Body of pancreas (tissue), 4 donors: ENCODE measurements around the gene NKD1. TPM values are rescaled to one million over a fixed set of nuclear protein-coding genes. Genes with fewer than 3 reads are reported as not detected.

Source experiments
- ATAC-seq: fragments of 150-250 bp; one replicate; pipeline ENCODE4 v1.9.1; 2016
- DNase-seq, 4 donors: peaks; one replicate each; pipeline ENCODE4 v3.0.0-alpha.2; 2019
- H3K27ac ChIP-seq, 4 donors: fragments of 200-600 bp; sonication (generic); 1 replicate in 3 of 4; 2 replicates in 1 of 4; pipeline versions ENCODE4 v1.5.1 to v1.6.1; 2016 to 2019; ENCODE audit warnings: mild to moderate bottlenecking in 1 of 4, mixed read lengths in 1 of 4, moderate library complexity in 1 of 4
- H3K27me3 ChIP-seq, 2 donors: fragments of 200-600 bp; sonication (generic); one replicate each; pipeline ENCODE4 v1.6.0; 2016; ENCODE audit warnings: mild to moderate bottlenecking in 1 of 2
- H3K36me3 ChIP-seq, 2 donors: fragments of 200-600 bp; sonication (generic); replicated peaks in 1 of 2; 2 replicates each; pipeline ENCODE4 v1.5.1; 2016; ENCODE audit warnings: low read depth in 2 of 2; ENCODE audit not compliant: insufficient read depth in 1 of 2
- H3K4me1 ChIP-seq: fragments of 200-600 bp; sonication (generic); one replicate; pipeline ENCODE4 v1.6.0; 2016
- H3K4me3 ChIP-seq, 2 donors: fragments of 200-600 bp; sonication (generic); 1 replicate in 1 of 2; 2 replicates in 1 of 2; pipeline ENCODE4 v1.5.1; 2016 to 2019
- H3K9me3 ChIP-seq, 3 donors: fragments of 200-600 bp; sonication (generic); 1 replicate in 2 of 3; 2 replicates in 1 of 3; pipeline ENCODE4 v1.5.1; 2016
- POLR2A ChIP-seq, 3 donors: fragments of 450-650 bp; IDR thresholded peaks; one replicate each; pipeline ENCODE4 v1.6.1; 2016; ENCODE audit warnings: antibody characterized with exemption in 3 of 3, mild to moderate bottlenecking in 2 of 3
- WGBS, 2 donors: methylation state at CpG; one replicate each; pipeline ENCODE4 v1.1.5; 2017; 5-methylcytosine and 5-hydroxymethylcytosine counted together
- intact Hi-C: fragments of 100-400 bp; cut with DNase I; formaldehyde crosslinking; loops from one replicate; pipeline ENCODE4 v1.15.1; 2023
- total RNA-seq, 2 donors: library from RNA; depleted of rRNA; stranded (reverse); fragments of >200 nt; gene quantifications; one replicate each; pipeline ENCODE4 v1.1.0, GENCODE V29; 2016
- TF ChIP-seq, protein P1 (sequence below), 7 experiments: fragments of 450-650 bp in 4 of 7; fragments of 200-600 bp in 3 of 7; sonication (generic) in 3 of 7; IDR thresholded peaks; one replicate each; pipeline ENCODE4 v1.5.1; 2016 to 2019; ENCODE audit warnings: antibody characterized with exemption in 7 of 7

The NKD1 gene
- total RNA-seq, 2 donors from 2014 or later = 2.0 to 4.9 TPM

- H3K9me3 ChIP-seq = no peaks in the 10 kb centered on the region
- H3K4me1 ChIP-seq = peaks cover 12% of the 10 kb centered on the region
- H3K36me3 ChIP-seq = no peaks in the 10 kb centered on the region
- no peak overlapping the region for H3K4me3 ChIP-seq
- ATAC-seq = no peak
- TF ChIP-seq POLR2A (IDR thresholded peaks at IDR 0.05) = no peak
- TF ChIP-seq, protein P1, sequence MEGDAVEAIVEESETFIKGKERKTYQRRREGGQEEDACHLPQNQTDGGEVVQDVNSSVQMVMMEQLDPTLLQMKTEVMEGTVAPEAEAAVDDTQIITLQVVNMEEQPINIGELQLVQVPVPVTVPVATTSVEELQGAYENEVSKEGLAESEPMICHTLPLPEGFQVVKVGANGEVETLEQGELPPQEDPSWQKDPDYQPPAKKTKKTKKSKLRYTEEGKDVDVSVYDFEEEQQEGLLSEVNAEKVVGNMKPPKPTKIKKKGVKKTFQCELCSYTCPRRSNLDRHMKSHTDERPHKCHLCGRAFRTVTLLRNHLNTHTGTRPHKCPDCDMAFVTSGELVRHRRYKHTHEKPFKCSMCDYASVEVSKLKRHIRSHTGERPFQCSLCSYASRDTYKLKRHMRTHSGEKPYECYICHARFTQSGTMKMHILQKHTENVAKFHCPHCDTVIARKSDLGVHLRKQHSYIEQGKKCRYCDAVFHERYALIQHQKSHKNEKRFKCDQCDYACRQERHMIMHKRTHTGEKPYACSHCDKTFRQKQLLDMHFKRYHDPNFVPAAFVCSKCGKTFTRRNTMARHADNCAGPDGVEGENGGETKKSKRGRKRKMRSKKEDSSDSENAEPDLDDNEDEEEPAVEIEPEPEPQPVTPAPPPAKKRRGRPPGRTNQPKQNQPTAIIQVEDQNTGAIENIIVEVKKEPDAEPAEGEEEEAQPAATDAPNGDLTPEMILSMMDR (IDR thresholded peaks at IDR 0.05) = no peak
- no peak overlapping the region for H3K27ac ChIP-seq
- no peaks in the 10 kb centered on the region for H3K27me3 ChIP-seq
- intact Hi-C loops = no loop called here
- DNase-seq = no peak
- WGBS, 2 donors = 87 to 95% methylated on average over 2 of the region's 2 CpGs
These were observed 69.5 kb downstream of the NKD1 start for GRCh38 chr16:50617646-50618184.

DNA sequence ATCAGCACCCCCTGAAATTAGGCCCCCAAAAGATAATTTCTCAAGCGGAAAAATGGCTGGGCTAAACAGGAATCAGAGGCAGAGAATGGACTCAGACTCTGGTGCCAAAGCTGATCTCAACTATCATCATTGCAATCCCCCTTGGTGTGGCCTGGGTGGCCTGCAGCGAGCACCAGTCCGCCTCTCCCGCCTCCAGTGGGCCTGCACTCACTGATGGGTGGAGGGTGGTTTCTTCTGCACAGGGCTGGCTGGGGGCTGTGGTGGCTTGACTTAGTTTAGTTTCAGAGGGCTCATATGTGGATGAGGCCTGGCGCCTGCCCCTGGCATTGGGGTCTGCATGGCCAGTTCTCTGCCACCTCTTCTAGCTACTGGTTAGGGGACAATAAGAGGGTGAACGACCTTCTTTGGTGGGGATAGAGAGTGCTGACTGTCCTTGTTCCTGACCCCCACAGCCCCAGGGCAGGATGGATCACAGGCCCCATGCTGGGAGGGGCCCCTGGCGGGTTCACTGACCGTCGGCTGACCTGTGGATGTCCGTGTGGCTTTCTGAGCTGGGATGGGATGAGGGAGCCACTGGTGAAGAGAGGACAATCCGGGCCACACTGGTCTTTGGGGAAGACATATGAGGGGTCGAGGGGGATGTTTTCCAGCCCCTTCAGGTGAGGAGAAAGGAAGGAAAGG lies 70.2 kb downstream of the NKD1 start:
- DNase-seq (no peak), ATAC-seq (no peak)
- Histone ChIP-seq H3K27me3 (no peaks in the 10 kb centered on the region), H3K4me3 (no peak overlapping the region), H3K27ac (no peak overlapping the region), H3K9me3 (no peaks in the 10 kb centered on the region), H3K36me3 (no peaks in the 10 kb centered on the region), H3K4me1 (peaks cover 12% of the 10 kb centered on the region)
- TF ChIP-seq POLR2A (IDR thresholded peaks at IDR 0.05) = no peak
- TF ChIP-seq, protein P1 (IDR thresholded peaks at IDR 0.05) = no peak
- intact Hi-C loops = no loop called here
- 87 to 94% methylated on average over 12 of the region's 12 CpGs for WGBS, 2 donors

DNA sequence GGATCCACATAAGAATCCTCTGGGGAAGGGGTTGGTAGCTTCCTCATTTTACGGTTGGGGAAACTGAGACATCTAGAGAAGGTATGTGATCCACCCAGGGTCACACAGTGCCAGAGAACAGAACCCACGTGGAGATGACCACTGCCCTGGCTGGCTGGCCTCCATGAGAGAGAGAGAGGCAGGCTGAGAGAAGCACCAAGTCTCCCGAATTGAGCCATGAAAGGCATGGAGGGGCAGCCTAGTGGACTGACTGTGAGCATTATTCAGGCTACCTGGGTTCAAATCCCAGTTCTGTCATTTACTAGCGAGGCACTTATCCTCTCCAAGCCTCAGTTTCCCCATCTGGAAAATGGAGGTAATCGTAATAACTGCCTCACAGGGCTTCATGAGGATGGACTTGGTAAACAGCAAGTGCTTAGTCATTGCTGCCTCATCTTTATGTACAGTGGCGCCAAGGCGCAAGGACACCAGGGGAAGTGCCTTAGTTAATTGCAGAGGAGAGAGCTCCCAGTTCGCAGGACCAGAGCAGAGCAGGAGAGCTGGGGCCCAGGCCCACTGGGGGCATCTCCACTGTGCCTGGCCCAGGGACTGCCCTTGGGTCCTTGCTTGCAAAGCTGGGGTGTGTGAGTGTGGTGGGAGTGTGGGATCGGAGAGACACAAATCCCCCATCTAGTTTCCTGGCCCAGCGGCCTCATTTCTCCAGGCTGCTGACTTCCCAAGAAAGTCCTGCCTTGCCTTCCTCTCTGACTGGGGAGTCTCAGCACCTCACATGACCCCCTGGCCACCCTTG lies 71.7 kb downstream of the NKD1 start:
- intact Hi-C loops = no loop called here

GRCh38 chr16:50620646-50621451 lies 72.7 kb downstream of the NKD1 start:
- intact Hi-C loops = no loop called here
- peaks cover 10% of the 10 kb centered on the region for H3K4me1 ChIP-seq
- TF ChIP-seq, protein P1 (IDR thresholded peaks at IDR 0.05) = no peak
- TF ChIP-seq POLR2A (IDR thresholded peaks at IDR 0.05) = no peak
- H3K36me3 ChIP-seq = no peaks in the 10 kb centered on the region
- H3K9me3 ChIP-seq = no peaks in the 10 kb centered on the region
- no peak overlapping the region for H3K27ac ChIP-seq
- no peaks in the 10 kb centered on the region for H3K27me3 ChIP-seq
- no peak overlapping the region for H3K4me3 ChIP-seq
- DNase-seq = no peak
- ATAC-seq = no peak
- 86 to 89% methylated on average over 11 of the region's 11 CpGs for WGBS, 2 donors

More for the DNA sequence above, 71.7 kb downstream of the NKD1 start:
- DNase-seq (no peak), ATAC-seq (no peak)
- Histone ChIP-seq H3K36me3 (no peaks in the 10 kb centered on the region), H3K9me3 (no peaks in the 10 kb centered on the region), H3K4me1 (peaks cover 12% of the 10 kb centered on the region), H3K27ac (no peak overlapping the region), H3K27me3 (no peaks in the 10 kb centered on the region), H3K4me3 (no peak overlapping the region)
- WGBS, 2 donors = 84 to 91% methylated on average over 9 to 10 of the region's 10 CpGs
- TF ChIP-seq POLR2A (IDR thresholded peaks at IDR 0.05) = no peak
- TF ChIP-seq, protein P1 (IDR thresholded peaks at IDR 0.05) = no peak
